NCI-H1436 treated with DMSO at 0.1 percent for 48 hours (cell line): Measurements from ENCODE around the gene NGDN.
A peak's percentile ranks its signal among the peaks of the same experiment; 100 is the strongest.

ENCODE experiments used
- DNase-seq: peaks from one replicate; lab custom pipeline; 2025; lab: John Stamatoyannopoulos, UW

Gene NGDN

DNA sequence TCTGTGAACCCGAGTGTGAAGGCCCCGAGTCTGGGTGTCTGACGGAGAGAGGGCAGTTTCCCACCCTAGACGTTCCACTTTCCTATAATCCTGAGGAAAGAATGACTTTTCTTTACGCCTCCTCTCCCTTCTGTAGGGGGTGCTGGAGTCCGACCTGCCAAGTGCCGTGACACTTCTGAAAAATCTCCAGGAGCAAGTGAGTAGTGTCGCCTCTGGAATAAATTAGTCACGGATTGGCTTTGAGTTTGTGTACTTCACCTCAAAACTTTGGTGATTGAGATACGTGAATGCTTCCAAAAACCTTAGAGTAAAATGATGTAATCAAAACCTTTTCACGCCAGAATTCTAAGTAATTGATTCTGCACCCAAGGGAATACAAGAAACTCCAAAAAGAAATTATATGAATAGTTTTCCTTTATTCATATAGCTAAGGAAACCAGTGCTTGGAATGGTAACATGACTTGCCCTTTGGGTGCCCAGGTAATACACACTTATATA is 452 bp downstream of the NGDN start:
- no peak for DNase-seq

DNA sequence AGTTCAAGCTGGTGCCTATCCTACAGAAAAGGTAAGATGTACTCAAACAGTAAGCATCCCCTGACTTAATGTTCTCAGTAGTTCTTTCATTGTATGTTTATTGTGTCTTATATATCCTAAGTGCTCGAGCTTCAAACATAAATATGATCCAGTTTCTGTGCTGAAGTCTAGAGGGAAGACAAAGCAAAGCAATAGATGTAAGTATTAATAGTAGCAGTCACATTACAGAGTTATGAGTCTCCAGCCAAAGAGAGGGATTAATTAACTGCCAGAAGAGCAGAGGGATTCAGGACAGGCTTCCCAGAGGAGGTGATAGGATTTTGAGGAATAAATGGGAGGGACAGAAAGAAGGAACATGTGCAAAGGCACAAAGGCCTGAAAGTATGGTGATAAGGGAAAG is 1.4 kb downstream of the NGDN start:
- no peak for DNase-seq

DNA sequence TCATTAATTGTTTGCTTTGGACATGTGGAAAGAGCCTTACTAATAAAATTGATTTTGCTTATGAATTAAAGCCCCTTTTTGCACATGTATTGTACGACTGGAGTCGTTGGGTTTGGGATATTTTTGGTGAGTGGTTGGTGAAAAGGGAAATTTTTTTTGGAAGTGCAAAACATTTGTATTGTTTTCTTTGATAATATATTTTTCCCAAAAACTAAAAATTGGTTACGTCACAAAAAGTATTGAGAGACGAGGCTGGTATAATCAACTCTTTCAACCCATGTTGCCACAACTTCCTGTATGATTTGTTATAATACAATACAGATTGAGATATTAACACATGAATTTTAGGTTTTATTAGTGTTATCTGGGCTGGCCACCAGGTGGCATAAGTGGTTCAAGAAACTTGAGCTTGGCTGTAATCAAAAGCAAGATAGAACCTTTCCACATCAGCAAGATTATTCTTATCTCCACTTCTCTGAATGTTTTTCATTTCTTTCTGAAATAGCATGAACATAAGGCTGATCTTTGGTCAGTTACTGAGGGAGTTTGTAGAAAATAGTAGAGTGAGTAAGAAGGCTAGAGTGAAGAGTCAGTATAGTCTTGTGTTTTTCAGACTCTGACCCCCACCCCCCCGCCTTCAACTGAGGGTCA is 8.7 kb downstream of the NGDN start:
- no peak for DNase-seq

DNA sequence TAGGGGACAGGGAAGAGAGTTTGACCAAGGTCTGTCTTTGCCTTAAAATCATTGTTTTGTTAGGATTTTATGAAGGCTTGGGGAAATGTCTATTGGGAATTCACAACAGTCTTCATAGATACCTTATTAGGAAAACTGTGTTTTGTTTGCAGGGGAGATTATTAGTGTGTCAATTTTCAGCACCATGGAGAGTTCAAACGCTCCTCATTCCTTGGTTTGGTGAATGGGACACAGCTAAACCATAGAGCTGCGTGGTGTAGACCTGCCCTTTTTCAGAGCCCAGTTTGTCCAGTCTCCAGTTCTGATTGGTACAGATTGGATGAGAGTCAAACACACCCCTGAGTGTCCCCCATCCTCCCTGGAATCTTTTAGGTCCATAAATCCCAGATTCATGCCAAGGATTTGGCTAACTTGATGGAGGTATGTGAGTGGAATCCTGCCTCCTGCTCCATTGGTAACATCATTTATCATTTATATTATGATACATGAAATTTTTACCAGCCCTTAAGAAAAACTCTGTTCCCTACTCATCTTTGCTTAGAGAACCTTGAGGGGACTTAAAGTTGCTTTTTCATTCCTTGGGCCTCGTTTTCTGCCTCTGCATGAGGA is 12.0 kb downstream of the NGDN start:
- no peak for DNase-seq

DNA sequence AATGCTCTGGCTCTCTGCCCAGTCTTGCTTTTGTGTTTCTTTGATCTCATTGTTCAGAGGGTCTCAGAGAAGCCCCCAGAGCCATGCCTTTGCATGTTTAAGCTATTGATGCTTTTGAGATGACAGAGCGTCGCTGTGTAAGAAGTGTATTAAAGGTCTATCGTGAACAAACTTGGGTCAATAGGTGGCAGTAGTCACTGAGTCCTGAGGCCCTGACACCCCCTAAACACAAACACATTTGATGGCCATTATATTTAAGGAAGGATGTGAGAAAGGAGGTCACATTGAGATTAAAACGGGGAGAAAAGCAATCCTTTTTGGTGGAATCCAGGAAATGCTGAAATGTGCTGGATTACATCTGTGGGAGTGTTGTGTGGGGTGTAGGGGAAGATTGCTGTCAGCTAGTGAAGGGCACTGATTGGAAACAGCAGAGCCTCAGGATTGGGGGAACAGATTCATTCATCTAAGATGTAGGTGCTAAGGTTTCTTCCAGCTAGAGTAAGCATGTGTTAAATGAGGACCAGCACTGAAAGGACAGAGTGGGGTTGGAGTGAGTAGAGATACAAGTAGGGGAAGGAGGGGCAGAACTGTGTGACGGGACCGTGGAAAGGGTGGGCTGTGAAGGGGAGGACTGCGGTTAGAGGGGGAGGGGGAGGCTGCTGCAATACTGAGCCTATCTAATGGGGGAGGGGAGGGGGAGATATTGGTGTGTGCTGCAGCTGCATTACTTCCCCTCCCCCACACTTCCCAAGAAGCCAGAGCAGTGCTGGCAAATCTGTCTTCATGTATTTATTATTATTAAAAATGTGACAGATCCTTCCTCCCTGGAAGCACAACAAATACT is 12.7 kb downstream of the NGDN start:
- DNase-seq = no peak

DNA sequence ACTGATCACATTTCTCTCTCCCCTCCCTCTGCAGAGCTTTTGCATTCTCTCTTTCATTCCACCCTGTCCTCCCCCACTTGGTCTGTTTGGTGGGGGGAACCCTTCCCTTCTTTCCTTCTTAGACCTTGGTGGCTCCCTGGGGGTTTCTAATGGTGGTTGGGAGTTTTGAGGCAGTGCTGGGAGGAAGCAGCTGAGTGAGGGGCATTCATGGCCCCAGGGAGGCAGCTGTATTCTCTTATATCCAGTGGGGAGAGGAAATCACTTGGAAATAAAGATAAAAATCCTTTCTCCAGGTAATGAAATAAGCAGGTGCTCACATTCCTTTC is 13.3 kb downstream of the NGDN start:
- no peak for DNase-seq

DNA sequence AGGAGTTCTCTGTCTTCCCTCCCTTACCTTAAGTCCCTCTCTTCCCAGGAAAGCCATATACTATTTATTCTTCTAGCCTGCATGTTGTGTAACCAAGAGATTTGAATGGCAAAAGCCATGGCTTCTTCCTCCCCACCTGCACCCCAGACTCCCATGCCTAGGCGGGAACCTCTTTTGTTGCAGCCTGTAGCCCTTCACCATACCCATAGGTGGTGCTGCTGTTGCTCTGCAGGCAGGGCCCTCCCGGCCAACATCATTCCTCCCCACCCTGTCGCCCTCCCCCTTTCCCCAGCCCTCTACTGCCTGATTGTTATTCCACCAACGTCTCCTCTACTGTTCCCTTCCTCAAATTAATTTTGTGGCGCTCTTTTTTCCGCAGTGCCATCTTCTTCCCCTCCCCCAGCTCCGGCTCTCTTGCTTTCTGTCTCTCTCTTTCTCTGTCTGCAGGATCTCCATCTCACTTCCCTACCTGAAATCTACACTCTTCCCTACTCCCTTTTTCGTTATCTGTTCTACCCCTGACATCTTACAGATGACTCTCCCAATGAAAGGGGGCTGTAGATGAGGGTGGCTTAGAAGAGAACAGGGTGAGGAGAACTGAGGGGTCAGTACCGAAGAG is 13.8 kb downstream of the NGDN start:
- DNase-seq = peak; percentile 7

DNA sequence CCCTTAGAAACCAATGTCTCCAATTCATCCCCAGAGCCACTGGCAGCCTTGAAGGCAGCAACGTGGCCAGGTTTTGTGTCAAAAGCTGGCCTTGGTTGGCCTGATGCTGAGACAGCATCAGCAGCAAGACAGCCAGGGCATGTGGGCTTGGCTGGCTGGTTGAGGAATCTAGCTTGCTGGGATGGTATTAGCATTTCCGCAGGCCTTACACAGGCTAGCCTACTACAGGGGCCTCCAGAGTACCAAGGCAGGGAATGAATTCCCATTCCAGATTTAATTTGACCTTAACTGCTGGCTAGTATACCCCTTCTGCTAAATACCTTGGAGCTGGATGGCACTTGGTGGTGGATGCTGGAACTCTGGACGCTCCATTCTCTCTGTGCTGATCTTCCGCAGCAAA is 15.8 kb downstream of the NGDN start:
- no peak for DNase-seq

DNA sequence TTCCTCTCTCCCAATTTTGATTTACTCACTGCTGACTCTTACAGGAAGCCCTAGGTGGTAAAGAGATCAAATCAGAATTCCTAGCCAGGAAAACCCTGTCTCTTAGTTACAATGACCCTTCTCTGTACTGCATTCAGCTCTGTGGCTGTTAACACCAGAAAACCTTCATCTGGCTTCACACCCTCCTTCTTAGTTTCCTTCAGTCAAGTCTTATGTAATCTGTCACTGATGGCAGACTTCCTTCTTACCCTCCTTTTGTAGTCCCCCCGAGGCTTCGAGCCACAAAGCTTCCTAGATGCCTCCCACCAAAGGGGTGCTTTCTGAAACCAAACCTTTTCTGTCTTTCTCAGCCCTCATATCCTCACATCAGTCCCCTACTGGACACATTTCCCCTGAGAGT is 16.5 kb downstream of the NGDN start:
- DNase-seq = no peak

DNA sequence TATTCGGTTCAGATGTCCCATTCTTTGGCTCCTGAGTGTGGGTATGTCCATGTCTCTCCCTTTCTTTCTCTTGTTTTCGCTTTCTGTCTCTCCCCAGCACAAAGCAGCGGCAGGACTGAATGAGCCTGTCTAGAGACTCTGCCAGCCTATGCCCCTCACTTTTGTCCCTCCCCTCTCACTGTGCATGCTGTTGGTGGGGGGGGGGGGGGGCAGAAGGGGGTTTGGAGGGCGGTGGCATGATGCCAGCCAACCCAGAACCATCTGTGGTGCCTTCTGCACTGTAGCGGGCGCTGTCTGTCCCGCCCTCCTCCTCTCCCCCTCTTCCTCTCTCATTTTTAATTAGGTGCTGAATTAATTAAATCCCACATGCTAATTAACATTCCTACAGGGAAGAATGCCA is 17.7 kb downstream of the NGDN start:
- DNase-seq = no peak

DNA sequence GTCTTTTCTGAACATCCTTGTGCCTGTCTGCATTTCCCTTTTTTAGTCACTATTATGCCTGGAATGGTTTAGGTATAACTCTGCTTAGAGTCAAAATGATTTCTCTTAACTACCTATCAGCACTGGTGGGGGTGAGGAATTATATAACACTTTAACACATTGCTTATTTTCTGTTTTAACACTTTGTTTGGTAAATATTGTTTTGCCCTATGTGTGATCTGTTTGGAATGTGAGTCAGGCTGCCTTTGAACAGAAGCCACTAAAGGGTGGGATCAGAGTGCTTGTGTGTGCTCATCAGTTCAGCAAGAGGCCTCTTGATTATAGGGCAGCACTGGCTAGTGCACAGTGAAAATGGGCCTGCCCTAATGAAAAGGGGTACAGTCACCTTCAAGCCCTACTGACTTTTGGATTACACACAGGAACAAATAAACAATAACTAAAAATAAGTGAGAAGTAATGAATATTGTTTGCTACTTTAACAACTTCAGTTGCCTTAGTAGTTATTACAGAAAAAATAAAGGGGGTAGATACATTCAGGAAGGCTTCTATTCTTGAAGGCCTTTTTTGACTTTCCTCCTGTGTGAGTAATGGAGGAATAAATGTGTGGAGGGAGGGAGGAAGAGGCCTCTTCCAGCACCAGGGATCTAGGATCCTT is 23.2 kb downstream of the NGDN start:
- DNase-seq = no peak

DNA sequence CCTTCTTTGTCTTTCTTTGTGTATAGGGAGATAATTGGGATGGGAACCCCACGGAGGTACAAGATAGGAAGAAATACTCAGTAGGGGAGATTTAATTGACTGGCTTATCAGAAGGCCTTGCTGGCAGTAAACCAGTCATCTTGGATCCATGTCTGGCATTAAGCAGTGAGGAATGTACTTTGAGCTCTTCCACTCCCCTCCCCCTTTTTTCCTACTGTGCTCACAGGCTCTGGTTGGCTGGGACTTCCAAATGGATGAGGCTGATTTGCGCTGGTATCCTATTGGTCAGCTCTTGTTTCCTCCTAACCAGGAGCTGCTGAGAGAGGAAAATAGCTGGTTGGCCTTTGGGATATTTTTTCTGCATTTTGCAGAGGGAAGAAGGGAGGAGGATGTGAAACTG is 24.7 kb downstream of the NGDN start:
- DNase-seq = no peak

DNA sequence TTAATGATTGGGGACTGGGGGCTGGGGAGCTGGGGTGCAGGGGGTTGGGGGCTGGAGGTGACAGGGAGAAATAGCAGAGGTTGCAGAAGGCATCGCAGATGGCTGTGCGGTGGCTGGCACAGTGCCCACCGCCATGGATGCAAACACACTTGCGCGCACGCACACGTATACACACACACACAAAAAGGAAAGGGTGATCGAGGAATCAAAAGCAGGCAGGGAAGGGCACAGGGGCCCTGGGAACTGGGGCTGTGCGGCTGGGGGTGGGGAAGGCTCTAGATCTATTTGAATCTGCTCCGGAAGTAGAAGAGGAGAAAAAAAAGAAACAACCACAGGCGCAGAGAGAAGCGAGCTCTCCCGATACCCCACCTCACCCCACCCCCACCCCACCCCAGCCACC is 42.7 kb downstream of the NGDN start:
- DNase-seq = peak; percentile 28

DNA sequence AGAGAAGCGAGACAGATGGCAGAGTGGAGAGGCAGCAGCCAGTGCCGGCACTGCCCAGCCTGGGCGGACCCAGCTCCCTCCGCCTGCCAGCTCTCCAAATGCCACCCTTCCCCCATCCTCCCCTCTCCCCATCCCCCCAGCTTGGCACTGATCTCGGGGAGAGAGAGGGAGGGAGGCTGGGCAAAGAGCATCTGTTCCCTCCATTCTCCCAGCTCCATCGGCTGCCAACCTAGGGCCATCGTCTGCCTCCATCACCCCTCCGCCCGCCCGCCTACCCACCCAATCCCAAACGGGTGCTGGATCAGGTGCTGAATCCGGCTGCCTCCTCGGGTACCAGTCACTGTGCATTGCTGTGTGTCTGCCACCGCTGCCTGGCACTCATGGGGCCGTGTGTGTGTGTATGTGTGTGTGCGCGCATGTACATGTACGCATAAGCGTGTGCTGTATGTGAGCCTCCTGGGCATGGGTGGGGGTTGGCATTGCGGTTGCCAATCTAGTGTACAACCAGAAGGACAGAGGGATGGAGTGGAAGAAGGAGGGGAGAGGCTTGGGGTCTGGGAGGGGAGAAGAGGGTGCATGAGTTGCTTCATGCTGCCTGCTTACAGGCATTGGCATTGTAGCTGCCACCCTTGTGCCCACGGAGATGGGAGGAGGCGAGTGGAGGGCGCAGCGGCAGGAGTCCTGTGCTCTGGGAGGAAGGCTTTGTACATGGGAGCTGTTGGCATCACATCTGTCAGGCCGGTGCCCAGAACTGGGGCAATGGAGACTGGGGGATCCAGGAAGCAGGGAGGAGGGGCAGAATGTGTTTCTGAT is 43.7 kb downstream of the NGDN start:
- peak; percentile 9 for DNase-seq

DNA sequence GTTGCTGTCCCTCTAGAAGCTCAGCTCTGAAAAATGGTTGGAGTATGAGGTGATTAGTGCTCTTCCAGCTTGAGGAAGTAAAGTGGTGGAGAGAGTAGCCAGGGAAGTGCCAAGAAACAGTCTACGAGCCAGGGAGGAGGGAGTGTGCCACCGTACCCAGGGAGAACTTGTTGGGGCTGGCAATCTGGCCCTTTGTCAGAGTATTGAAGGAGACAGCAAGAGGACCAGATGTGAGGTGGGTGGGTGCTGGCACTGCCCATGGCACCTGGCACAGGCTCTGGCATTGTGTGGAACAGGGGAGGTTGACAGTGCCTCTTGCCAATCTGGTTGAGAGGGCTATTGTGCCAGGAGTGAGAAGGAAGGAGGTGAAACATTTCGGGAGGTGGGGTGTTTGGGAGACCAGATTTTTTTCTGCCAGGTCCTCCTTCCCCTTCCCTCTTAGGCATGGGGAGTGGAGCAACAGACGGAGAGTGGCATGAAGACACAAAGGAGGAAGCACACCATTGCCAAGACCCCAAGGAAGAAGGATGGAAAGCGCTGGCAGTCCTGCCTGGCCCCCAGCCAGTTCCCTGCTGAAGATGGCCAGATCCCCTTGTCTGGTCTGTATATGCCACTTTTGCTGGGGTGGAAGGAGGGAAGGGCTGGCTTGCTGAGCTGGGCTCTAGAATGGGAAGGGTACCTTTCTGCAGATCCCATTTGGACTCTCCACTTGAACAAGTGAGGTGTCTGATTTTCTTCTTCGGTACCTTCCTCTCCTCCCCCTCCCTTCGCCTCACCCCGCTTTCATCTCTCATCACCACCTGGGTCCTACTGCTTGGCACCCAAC is 44.5 kb downstream of the NGDN start:
- DNase-seq = no peak

DNA sequence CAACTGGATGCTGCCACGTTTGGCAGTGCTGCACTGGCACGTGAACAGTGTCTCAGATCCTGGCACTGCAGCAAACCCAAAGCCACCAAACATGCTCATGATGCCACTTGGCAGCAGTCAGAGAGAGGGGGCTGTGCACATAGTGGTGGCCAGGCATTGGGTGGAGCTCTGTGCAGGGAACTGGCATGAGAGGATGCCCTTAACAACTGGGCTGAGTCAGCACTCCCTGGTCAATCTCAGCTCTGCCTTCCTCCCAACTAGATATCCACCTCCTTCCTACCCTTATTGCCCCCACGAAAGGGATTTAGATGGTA is 45.1 kb downstream of the NGDN start:
- no peak for DNase-seq

DNA sequence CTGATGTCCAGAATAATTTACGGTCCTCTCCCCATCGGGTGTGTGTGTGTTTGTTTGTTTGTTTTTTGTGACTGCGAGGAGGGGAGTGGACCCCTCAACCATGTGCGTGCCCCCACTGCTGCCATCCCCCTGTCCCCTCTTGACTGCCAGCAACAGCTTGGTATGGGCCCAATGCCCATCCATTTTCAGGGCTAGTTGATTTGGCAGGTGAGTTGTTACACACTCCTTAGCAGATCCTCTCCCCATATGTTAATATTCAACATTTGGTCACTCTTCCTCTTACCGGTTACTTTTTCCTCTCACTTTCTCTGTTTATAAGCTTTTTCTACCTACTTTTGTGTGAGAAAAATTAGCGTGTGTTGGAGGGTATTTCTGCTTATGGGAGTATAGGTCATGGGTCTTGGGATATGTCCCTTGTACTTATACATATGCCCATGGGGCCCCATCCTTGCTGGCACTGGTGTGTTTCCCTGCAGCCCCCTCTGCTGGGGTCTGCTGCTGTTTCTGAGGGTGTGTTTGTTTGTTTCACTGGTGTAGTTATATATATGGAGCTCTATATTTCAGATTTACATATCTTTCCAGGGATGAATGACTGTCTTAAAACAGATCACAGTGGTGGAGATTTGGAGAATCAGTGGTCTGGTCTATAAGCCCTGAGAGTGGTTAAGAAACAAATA is 48.3 kb downstream of the NGDN start:
- DNase-seq = no peak

DNA sequence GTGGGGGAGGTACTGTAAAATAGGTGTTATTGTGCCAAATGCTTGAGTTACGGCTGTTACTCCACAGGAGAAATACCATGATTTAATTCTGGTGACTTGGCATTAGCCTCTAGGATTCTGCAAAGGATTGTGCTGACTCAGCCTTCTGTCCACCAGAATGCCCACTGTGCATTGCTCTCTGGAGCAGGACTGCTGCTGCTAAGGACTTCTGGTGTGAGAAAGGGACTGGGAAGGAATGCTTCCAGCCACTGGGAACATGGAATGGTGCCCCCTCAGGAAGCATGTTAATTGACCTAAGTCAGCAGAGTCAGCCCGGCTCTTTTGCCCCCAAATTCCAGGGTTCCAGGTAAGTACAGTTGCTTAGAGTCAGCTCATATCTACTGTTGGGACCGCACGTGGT is 49.2 kb downstream of the NGDN start:
- DNase-seq = no peak

DNA sequence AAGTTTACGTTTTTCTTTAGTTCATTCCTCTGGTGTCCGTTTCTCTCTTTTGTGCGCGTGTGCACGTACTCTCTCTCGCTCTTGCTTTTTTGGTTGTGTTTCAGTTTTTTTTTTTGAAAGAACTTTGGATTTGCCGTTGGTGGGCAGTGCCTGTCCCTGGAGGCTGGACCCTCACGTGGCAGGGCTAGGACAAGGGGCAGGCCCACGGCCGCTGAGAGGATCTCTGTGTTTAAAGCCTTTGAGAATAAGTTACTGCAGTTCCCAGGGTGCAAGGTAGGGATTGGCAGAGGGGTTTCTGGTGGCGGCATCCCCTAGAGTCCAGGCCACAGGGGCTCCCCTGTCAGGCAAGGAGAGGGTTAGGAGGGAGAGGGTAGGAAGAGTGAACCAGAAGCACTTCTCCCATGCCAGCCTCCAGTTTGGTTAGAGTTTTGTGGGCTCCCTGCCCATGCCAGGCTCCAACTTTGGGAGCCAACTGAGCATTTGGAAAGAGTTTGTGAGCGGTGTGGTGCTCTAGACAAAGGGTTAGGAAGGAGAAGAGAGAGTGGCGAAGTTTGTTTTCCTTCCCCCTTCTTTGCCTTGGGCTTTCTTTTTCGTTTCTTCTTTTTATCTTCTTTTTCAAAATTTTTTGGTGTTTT is 51.5 kb downstream of the NGDN start:
- no peak for DNase-seq
